H9 (cell line): ENCODE measurements around the gene WDR82. TPM values are rescaled to one million over a fixed set of nuclear protein-coding genes. Genes with fewer than 3 reads are reported as not detected.

Source experiments
- DNase-seq: peaks from one replicate; pipeline ENCODE4 v3.0.0-alpha.2; 2017
- H2AFZ ChIP-seq: one replicate; pipeline ENCODE4 v1.6.1; 2013; ENCODE audit warnings: mild to moderate bottlenecking, low read length, control low read depth, moderate library complexity
- H2AK5ac ChIP-seq: 2 replicates; pipeline ENCODE4 v1.6.1; 2013; ENCODE audit warnings: low read length, control low read depth, mixed read lengths; ENCODE audit not compliant: insufficient read length
- H2BK120ac ChIP-seq: one replicate; pipeline ENCODE4 v1.6.1; 2013; ENCODE audit warnings: low read depth, mild to moderate bottlenecking, low read length, control low read depth, inconsistent platforms; ENCODE audit not compliant: poor library complexity, severe bottlenecking
- H2BK12ac ChIP-seq: 2 replicates; pipeline ENCODE4 v1.6.1; 2013; ENCODE audit warnings: low read length, control low read depth, mixed read lengths, low read depth; ENCODE audit not compliant: insufficient read length
- H2BK15ac ChIP-seq: 2 replicates; pipeline ENCODE4 v1.6.1; 2013; ENCODE audit warnings: low read depth, low read length, control low read depth
- H2BK20ac ChIP-seq: one replicate; pipeline ENCODE4 v1.6.1; 2013; ENCODE audit warnings: low read depth, mild to moderate bottlenecking, low read length, control low read depth, inconsistent platforms; ENCODE audit not compliant: poor library complexity, severe bottlenecking
- H2BK5ac ChIP-seq: 2 replicates; pipeline ENCODE4 v1.6.1; 2013; ENCODE audit warnings: low read length, control low read depth, mixed read lengths; ENCODE audit not compliant: insufficient read length
- H3K14ac ChIP-seq: 2 replicates; pipeline ENCODE4 v1.6.1; 2013; ENCODE audit warnings: low read length, control low read depth; ENCODE audit not compliant: insufficient read depth
- H3K18ac ChIP-seq: 2 replicates; pipeline ENCODE4 v1.6.1; 2013; ENCODE audit warnings: low read depth, mild to moderate bottlenecking, mixed read lengths, low read length, control low read depth; ENCODE audit not compliant: insufficient read length
- H3K23ac ChIP-seq: 2 replicates; pipeline ENCODE4 v1.6.1; 2013; ENCODE audit warnings: low read length, control low read depth, mixed read lengths, low read depth; ENCODE audit not compliant: insufficient read length
- H3K23me2 ChIP-seq: 2 replicates; pipeline ENCODE4 v1.6.1; 2013; ENCODE audit warnings: low read depth, mild to moderate bottlenecking, mixed read lengths, low read length, control low read depth; ENCODE audit not compliant: insufficient read length, poor library complexity, severe bottlenecking
- H3K27ac ChIP-seq: 2 replicates; pipeline ENCODE4 v1.5.1; 2013; ENCODE audit warnings: low read length, control low read depth, mixed read lengths, low read depth; ENCODE audit not compliant: insufficient read length
- H3K27me3 ChIP-seq: 2 replicates; pipeline ENCODE4 v1.6.1; 2013; ENCODE audit warnings: low read length, control low read depth, inconsistent platforms; ENCODE audit not compliant: insufficient read depth
- H3K4ac ChIP-seq: 2 replicates; pipeline ENCODE4 v1.6.1; 2013; ENCODE audit warnings: low read depth, mild to moderate bottlenecking, control low read depth, inconsistent platforms, low read length, moderate library complexity
- H3K4me1 ChIP-seq: 2 replicates; pipeline ENCODE4 v1.6.1; 2013; ENCODE audit warnings: low read length, control low read depth, inconsistent platforms; ENCODE audit not compliant: insufficient read depth
- H3K4me2 ChIP-seq: 2 replicates; pipeline ENCODE4 v1.6.1; 2013; ENCODE audit warnings: low read length, control low read depth, mixed read lengths; ENCODE audit not compliant: insufficient read length, insufficient read depth
- H3K56ac ChIP-seq: 2 replicates; pipeline ENCODE4 v1.6.1; 2013; ENCODE audit warnings: low read depth, mild to moderate bottlenecking, mixed read lengths, low read length, control low read depth; ENCODE audit not compliant: insufficient read length
- H3K79me1 ChIP-seq: 2 replicates; pipeline ENCODE4 v1.6.1; 2013; ENCODE audit warnings: low read depth, mild to moderate bottlenecking, moderate library complexity, low read length, control low read depth, inconsistent platforms; ENCODE audit not compliant: insufficient read depth, poor library complexity, severe bottlenecking
- H3K79me2 ChIP-seq: 2 replicates; pipeline ENCODE4 v1.6.1; 2013; ENCODE audit warnings: low read length, control low read depth, inconsistent platforms; ENCODE audit not compliant: insufficient read depth
- H3K9ac ChIP-seq: 2 replicates; pipeline ENCODE4 v1.6.1; 2013; ENCODE audit warnings: low read length, control low read depth, mixed read lengths; ENCODE audit not compliant: insufficient read length; ENCODE audit errors: extremely low read depth
- H3K9me3 ChIP-seq: one replicate; pipeline ENCODE4 v1.6.1; 2013; ENCODE audit warnings: low read depth, low read length, inconsistent platforms; ENCODE audit not compliant: control insufficient read depth
- H3T11ph ChIP-seq: one replicate; pipeline ENCODE4 v1.6.1; 2013; ENCODE audit warnings: mild to moderate bottlenecking, low read length, control low read depth, inconsistent platforms
- H4K20me1 ChIP-seq: one replicate; pipeline ENCODE4 v1.6.1; 2013; ENCODE audit not compliant: control insufficient read depth, insufficient read length, insufficient read depth
- H4K5ac ChIP-seq: 2 replicates; pipeline ENCODE4 v1.6.1; 2013; ENCODE audit warnings: low read depth, mild to moderate bottlenecking, mixed read lengths, low read length, control low read depth; ENCODE audit not compliant: insufficient read length
- H4K8ac ChIP-seq: replicated peaks from 2 replicates; pipeline ENCODE4 v1.6.1; 2013; ENCODE audit warnings: low read length, control low read depth, mixed read lengths, low read depth; ENCODE audit not compliant: insufficient read length
- H4K91ac ChIP-seq: 2 replicates; pipeline ENCODE4 v1.6.1; 2013; ENCODE audit warnings: low read depth, mild to moderate bottlenecking, moderate library complexity, mixed read lengths, low read length, control low read depth; ENCODE audit not compliant: insufficient read length
- H3K27ac Mint-ChIP-seq, 3 experiments: 2 replicates in 2 of 3; 3 replicates in 1 of 3; pipeline ENCODE4 v1.8.0; 2020 to 2021; ENCODE audit warnings: mixed read lengths in 3 of 3, mild to moderate bottlenecking in 1 of 3, moderate library complexity in 1 of 3
- H3K27me3 Mint-ChIP-seq: 2 replicates; pipeline ENCODE4 v1.8.0; 2021; ENCODE audit warnings: low read depth, mild to moderate bottlenecking, moderate library complexity, mixed read lengths
- H3K36me3 Mint-ChIP-seq, 3 experiments: 2 replicates in 2 of 3; 3 replicates in 1 of 3; pipeline ENCODE4 v1.8.0; 2020 to 2021; ENCODE audit warnings: low read depth in 3 of 3, mixed read lengths in 3 of 3; ENCODE audit not compliant: insufficient read depth in 1 of 3
- H3K4me1 Mint-ChIP-seq, 2 experiments: 2 replicates each; pipeline ENCODE4 v1.8.0; 2020; ENCODE audit warnings: mixed read lengths in 2 of 2
- H3K4me3 Mint-ChIP-seq, 2 experiments: 2 replicates in 1 of 2; 3 replicates in 1 of 2; pipeline ENCODE4 v1.8.0; 2020 to 2021; ENCODE audit warnings: mild to moderate bottlenecking in 2 of 2, mixed read lengths in 2 of 2, moderate library complexity in 1 of 2
- H3K9me3 Mint-ChIP-seq, 2 experiments: 2 replicates in 1 of 2; 3 replicates in 1 of 2; pipeline ENCODE4 v1.8.0; 2020; ENCODE audit warnings: mild to moderate bottlenecking in 2 of 2, mixed read lengths in 2 of 2, moderate library complexity in 1 of 2
- WGBS: extraction: QIAGEN DNeasy Blood & Tissue Kit; methylation state at CpG from one replicate; pipeline ENCODE4 v1.1.7; 2013; ENCODE audit warnings: missing lambda C conversion rate, low lambda C conversion rate, mixed read lengths; ENCODE audit not compliant: insufficient read length; ENCODE audit errors: extremely low coverage; 5-methylcytosine and 5-hydroxymethylcytosine counted together
- total RNA-seq: library from RNA; stranded (reverse); gene quantifications from 2 replicates; pipeline ENCODE4 v1.2.1, GENCODE V29; 2021
- TF ChIP-seq, protein P1 (sequence below): fragments of 200-600 bp; sonication (generic); conservative IDR thresholded peaks from 3 replicates; pipeline ENCODE4 v1.8.0; 2021; ENCODE audit warnings: antibody characterized with exemption, mild to moderate bottlenecking

WDR82 gene
- total RNA-seq, 1 experiment from 2014 or later = 83.1 TPM

DNA sequence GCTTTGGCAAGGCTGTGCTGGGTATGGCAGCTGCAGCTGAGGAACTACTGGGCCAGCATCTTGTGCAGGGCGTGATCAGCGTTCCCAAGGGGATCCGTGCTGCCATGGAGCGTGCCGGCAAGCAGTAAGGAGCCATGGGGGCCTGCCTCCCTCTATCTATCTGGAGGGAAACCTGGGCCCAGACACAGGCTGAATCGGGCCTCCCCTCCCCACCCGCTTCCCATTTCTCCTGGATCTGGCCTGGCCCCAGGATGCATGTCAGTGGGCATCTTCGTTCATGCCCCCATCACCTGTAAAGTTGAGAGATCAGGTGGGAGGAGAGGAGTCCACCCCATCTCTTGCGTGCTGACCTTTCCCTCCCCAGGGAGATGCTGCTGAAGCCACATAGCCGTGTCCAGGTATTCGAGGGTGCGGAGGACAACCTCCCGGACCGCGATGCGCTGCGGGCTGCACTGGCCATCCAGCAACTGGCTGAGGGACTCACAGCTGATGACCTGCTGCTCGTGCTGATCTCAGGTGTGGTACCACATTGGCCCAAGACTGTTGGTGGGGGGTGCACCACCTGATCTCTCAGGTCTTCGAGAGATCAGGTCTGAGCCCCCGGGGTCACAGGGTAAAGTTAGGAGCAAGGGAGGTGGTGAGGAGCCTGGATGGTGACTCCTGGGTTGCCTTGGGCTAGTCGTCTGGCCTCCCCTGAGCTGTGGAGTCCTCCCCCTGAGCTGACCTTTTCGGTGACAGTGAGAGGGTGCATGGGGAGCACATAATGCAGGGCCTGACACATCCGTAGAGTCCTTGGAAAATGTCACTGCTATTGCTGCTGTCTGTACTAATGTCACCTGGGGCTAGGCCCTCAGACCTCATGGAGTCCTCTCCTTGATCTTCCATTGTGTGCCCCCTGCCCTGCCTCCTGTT, 12.4 kb upstream of the WDR82 start:
- no peak overlapping the region for H3K27ac Mint-ChIP-seq
- no peaks in the 10 kb centered on the region for H3K27me3 Mint-ChIP-seq
- no peak overlapping the region for H3K4me3 Mint-ChIP-seq
- Histone ChIP-seq H2AK5ac (no peak overlapping the region), H3K79me2 (no peaks in the 10 kb centered on the region), H3K23ac (no peak overlapping the region), H2BK20ac (no peak overlapping the region), H3K23me2 (peaks cover 3% of the 10 kb centered on the region), H2AFZ (no peak overlapping the region), H3K56ac (no peak overlapping the region), H2BK5ac (no peak overlapping the region), H4K5ac (no peak overlapping the region), H3K79me1 (no peaks in the 10 kb centered on the region), H2BK120ac (no peak overlapping the region), H3K18ac (no peak overlapping the region), H3K4ac (no peak overlapping the region), H3K9ac (no peak overlapping the region), H3T11ph (no peak overlapping the region), H3K27me3 (no peaks in the 10 kb centered on the region), H4K8ac (no peak overlapping the region), H3K4me1 (no peaks in the 10 kb centered on the region), H2BK12ac (no peak overlapping the region), H4K20me1 (no peaks in the 10 kb centered on the region), H4K91ac (no peak overlapping the region), H3K4me2 (no peak overlapping the region), H3K9me3 (no peaks in the 10 kb centered on the region), H3K27ac (no peak overlapping the region), H2BK15ac (no peak overlapping the region), H3K14ac (no peak overlapping the region)
- H3K36me3 Mint-ChIP-seq = no peaks in the 10 kb centered on the region; a peak in 3 of 7 replicates
- no peaks in the 10 kb centered on the region for H3K9me3 Mint-ChIP-seq
- peaks cover 8 to 10% of the 10 kb centered on the region in 2 experiments for H3K4me1 Mint-ChIP-seq
- no CpG with 5 or more reads among the region's 23 CpGs for WGBS
- no peak for DNase-seq
- TF ChIP-seq, protein P1, sequence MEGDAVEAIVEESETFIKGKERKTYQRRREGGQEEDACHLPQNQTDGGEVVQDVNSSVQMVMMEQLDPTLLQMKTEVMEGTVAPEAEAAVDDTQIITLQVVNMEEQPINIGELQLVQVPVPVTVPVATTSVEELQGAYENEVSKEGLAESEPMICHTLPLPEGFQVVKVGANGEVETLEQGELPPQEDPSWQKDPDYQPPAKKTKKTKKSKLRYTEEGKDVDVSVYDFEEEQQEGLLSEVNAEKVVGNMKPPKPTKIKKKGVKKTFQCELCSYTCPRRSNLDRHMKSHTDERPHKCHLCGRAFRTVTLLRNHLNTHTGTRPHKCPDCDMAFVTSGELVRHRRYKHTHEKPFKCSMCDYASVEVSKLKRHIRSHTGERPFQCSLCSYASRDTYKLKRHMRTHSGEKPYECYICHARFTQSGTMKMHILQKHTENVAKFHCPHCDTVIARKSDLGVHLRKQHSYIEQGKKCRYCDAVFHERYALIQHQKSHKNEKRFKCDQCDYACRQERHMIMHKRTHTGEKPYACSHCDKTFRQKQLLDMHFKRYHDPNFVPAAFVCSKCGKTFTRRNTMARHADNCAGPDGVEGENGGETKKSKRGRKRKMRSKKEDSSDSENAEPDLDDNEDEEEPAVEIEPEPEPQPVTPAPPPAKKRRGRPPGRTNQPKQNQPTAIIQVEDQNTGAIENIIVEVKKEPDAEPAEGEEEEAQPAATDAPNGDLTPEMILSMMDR = no peak
